ENCODE data around the gene FBXO3.

Gene FBXO3

DNA sequence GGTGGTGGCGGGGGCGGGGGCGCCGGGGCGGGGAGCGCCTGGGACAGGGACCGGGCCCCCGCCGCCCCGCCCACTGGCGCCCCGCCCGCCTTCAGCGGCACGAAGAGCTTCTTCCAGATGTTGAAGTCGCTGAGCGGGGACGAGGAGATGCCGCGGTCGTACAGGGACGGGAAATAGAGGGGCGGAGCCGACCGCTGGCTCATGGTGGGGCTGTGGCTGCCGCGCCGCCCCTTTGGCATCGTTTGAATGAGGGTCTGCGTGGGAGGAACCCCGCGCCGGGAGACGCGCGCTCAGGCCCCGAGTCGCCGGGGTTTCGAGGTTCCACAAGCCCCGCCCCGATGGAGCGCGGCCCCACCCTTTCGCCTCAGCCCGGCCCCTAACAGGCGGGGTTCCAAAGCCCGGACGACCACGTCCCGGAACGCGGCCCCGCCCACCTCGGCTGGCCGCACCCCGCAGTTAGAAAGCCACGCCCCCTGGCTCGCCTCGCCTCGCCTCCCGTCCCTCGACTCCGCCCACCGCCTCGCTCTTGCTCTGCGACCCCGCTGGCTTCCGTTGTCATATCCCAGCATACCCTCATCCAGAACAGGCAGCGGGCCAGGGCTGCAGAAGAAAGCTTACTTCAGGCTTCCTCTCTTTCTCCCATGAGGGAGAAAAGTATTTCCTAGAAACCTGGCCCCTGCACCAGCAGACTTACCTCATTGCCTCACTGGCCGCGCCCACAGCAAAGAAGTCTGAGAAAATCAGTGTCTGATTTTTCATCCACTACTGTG, 73.6 kb downstream of the FBXO3 start, which contains the start of gene C11orf91:
C11orf91 (minus strand) TSS at position 325 of the 770 bp plus-strand sequence; CDS start at position 239, 86 bp downstream.
- DNase-seq (ENCODE audit: low read depth): peak; percentile 99
- TF ChIP-seq, protein P1, sequence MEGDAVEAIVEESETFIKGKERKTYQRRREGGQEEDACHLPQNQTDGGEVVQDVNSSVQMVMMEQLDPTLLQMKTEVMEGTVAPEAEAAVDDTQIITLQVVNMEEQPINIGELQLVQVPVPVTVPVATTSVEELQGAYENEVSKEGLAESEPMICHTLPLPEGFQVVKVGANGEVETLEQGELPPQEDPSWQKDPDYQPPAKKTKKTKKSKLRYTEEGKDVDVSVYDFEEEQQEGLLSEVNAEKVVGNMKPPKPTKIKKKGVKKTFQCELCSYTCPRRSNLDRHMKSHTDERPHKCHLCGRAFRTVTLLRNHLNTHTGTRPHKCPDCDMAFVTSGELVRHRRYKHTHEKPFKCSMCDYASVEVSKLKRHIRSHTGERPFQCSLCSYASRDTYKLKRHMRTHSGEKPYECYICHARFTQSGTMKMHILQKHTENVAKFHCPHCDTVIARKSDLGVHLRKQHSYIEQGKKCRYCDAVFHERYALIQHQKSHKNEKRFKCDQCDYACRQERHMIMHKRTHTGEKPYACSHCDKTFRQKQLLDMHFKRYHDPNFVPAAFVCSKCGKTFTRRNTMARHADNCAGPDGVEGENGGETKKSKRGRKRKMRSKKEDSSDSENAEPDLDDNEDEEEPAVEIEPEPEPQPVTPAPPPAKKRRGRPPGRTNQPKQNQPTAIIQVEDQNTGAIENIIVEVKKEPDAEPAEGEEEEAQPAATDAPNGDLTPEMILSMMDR (conservative IDR thresholded peaks at IDR 0.05; ENCODE audit: low read depth, low read length): no peak
- peak within 1 kb of the TSS; percentile 65 for H3K4me3 ChIP-seq (ENCODE audit: low read depth, low read length)

DNA sequence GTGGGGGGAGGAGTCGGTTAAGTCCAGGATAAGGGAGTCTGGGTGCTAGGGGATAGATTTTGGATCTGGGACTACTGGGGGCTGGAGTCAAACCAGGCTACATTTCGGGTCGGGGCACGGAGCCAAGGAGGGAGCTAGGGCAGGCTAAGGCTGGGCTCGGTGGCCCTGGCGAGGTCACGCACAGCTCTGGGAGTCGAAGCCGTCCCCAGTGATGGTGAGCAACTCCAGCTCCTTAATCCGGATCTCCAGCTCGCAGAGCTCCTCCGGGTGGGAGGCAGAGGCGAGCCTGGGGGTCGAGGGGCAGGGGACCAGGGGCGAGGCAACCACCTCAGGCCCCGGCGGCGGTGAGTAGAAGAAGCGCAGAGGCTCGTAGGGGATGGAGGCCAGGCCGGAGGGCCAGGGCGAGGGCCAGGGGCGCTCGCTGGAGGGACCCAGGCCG, 74.2 kb downstream of the FBXO3 start:
- H3K4me3 ChIP-seq (ENCODE audit: low read depth, low read length): peak overlapping the region; percentile 65
- DNase-seq (ENCODE audit: low read depth): no peak
- TF ChIP-seq, protein P1 (conservative IDR thresholded peaks at IDR 0.05; ENCODE audit: low read depth, low read length): no peak

DNA sequence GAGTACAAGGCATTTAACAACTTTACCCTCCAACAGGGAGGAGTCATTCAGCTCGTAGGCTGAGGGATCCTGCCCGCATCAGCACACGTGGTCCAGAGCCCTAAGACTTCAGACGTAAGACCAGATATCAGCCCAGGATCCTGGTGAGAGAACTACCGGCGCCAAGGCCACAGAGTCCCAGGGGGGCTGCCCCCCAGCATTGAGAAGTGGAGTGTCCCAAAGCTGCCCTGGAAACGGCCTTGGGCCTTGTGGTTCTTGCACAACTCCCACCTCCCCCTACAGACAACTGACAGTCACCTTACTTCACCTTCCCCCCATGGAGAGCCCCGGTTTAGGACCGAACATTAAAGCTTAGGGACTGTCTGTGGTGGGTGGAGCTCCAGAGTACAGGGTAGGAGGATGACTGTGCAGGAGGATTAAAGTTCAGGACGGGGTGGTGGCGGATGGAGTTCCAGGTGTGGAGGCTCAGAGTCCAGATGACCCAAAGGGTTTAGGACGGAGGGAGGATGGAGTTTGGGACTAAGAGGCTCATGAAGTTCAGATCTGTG, 74.7 kb downstream of the FBXO3 start:
- no peak overlapping the region for H3K4me3 ChIP-seq (ENCODE audit: low read depth, low read length)
- TF ChIP-seq, protein P1 (conservative IDR thresholded peaks at IDR 0.05; ENCODE audit: low read depth, low read length): no peak
- peak; percentile 82 for DNase-seq (ENCODE audit: low read depth)

DNA sequence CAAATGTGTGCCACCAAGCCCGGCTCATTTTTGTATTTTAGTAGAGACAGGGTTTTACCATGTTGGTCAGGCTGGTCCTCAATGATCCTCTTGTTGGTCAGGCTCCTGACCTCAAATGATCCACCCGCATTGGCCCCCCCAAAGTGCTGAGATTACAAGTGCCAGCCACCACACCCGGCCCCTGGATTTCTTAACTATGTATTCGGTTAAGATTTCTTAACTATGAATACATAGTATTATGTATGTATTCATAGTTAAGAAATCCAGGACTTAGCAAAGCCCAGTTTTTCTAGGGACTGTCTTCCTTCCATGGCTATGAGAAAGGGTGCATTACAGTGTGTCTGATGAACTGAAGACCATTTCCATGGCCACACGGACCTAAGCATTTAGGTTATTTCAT, 75.4 kb downstream of the FBXO3 start:
- TF ChIP-seq, protein P1 (conservative IDR thresholded peaks at IDR 0.05; ENCODE audit: low read depth, low read length): no peak
- no peak for DNase-seq (ENCODE audit: low read depth)

DNA sequence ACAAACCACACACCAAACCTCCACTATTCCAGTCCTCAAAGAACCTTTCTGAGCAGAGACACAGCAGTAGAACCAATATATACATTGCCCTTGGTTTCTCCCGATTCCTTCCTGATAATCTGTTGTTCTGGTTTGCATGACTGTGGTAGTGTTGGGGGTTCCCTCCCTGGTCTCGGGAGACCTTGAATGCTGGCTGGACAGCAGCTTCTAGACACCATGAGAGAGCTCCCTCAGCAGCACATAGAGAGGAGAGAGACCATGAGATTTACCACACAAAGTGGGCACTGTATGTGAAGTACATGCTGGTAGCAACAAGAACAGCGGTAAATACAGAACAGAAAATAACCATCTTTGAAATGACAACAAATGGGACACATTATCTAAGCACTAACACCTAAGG, 76.3 kb downstream of the FBXO3 start:
- TF ChIP-seq, protein P1 (conservative IDR thresholded peaks at IDR 0.05; ENCODE audit: low read depth, low read length): no peak
- DNase-seq (ENCODE audit: low read depth): no peak
- H3K4me3 ChIP-seq (ENCODE audit: low read depth, low read length): no peak overlapping the region

More for the DNA sequence above, 75.4 kb downstream of the FBXO3 start:
- H3K4me3 ChIP-seq (ENCODE audit: low read depth, low read length): no peak overlapping the region

DNA sequence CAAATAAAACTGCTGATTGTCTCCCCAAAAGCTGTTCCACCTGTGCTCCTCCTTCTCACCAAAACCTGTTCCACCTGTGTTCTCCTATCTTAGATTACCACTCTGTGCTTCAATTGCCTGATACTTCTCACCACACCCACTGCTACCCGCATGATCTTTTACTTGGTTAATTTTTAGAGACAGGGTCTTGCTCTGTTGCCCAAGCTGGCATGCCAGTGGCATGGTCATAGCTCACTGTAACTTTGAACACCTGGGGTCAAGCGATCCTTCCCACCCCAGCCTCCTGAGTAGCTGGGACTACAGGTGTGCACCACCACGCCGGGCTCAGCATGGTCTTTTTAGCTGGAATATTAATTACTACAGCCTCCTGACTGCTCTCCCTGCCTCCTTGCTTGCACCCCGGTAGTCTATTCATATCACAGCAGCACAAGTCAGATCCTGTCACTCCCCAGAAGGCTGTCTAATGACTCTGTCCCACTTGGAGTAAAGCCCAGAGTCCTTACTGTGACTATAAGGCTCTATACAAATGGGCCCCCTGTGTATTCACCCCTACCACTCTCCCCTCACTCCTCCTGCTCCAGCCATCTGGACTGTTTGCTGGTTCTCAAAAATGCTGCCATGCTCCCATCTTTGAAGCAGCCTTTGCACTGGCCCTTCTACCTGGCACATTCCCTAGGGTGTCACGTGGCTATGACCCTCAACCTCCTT, 77.2 kb downstream of the FBXO3 start:
- TF ChIP-seq, protein P1 (conservative IDR thresholded peaks at IDR 0.05; ENCODE audit: low read depth, low read length): no peak
- no peak for DNase-seq (ENCODE audit: low read depth)

More for the DNA sequence above, 77.2 kb downstream of the FBXO3 start:
- H3K4me3 ChIP-seq (ENCODE audit: low read depth, low read length): no peak overlapping the region
